Measurements from ENCODE around the gene SNED1. TPM values are rescaled to one million over a fixed set of nuclear protein-coding genes. Genes with fewer than 3 reads are reported as not detected.

The SNED1 gene
- total RNA-seq, 2 experiments from 2014 or later, result 2.8 to 13.6 TPM

DNA sequence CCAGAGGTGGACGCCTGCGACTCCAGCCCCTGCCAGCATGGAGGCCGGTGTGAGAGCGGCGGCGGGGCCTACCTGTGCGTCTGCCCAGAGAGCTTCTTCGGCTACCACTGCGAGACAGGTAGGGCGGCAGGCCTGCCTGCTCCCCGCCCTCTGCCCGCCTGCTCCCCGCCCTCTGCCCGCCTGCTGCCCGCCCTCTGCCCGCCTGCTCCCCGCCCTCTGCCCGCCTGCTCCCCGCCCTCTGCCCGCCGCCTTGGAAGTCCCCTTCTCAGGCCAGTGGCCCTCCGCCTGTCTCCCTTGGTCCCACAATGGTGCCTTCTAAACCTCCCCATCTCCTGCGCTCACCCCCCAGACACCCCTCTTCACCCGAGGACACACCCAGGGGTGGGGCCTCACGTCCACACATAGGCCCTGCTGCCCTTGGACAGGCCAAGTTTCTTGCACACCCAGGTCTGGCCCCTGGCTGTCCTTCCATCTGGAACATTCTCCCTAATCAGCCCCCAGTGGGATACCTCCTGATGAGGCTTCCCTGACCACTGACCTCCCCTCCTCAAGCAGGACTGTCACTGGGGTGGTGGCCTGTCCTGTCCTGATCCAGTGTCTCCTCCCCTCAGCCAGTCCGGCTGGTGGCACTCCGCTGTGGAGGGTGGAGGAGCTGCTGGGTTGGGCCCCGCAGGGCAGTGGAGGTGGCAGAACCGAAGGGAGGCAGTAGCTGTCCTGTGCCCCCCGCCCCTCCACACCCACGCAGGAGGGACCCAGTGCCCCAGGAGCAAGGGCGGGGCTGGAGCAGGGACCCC is 65.8 kb downstream of the SNED1 start:
- ChIA-PET CTCF (ENCODE audit: unreplicated experiment) (no interaction called here), POLR2A (no interaction called here)
- Histone ChIP-seq H3K4me2 (ENCODE audit: low read length) (no peak overlapping the region), H4K20me1 (ENCODE audit: insufficient read depth, low read length) (no peaks in the 10 kb centered on the region), H3K27ac (ENCODE audit: low read depth, low read length, poor library complexity, severe bottlenecking) (no peak overlapping the region), H2AFZ (ENCODE audit: low read length) (no peak overlapping the region), H3K79me2 (ENCODE audit: insufficient read depth, low read depth, low read length) (no peaks in the 10 kb centered on the region), H3K36me3 (ENCODE audit: insufficient read depth, low read length) (no peaks in the 10 kb centered on the region), H3K9me3 (ENCODE audit: low read length) (no peaks in the 10 kb centered on the region), H3K4me1 (ENCODE audit: insufficient read depth, low read length, poor library complexity, severe bottlenecking) (no peaks in the 10 kb centered on the region), H3K4me3 (ENCODE audit: low read depth, low read length, poor library complexity, severe bottlenecking) (no peak overlapping the region), H3K9me2 (ENCODE audit: insufficient read depth, low read length) (no peaks in the 10 kb centered on the region)
- intact Hi-C loops (cut with micrococcal nuclease; ENCODE audit: unreplicated experiment), result no loop called here
- no TSS peak for BruUV-seq (replicated peaks)
- TF ChIP-seq, protein P1, sequence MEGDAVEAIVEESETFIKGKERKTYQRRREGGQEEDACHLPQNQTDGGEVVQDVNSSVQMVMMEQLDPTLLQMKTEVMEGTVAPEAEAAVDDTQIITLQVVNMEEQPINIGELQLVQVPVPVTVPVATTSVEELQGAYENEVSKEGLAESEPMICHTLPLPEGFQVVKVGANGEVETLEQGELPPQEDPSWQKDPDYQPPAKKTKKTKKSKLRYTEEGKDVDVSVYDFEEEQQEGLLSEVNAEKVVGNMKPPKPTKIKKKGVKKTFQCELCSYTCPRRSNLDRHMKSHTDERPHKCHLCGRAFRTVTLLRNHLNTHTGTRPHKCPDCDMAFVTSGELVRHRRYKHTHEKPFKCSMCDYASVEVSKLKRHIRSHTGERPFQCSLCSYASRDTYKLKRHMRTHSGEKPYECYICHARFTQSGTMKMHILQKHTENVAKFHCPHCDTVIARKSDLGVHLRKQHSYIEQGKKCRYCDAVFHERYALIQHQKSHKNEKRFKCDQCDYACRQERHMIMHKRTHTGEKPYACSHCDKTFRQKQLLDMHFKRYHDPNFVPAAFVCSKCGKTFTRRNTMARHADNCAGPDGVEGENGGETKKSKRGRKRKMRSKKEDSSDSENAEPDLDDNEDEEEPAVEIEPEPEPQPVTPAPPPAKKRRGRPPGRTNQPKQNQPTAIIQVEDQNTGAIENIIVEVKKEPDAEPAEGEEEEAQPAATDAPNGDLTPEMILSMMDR (conservative IDR thresholded peaks at IDR 0.05; ENCODE audit: low read length), result no peak
- no peak for DNase-seq (ENCODE audit: low spot score)

DNA sequence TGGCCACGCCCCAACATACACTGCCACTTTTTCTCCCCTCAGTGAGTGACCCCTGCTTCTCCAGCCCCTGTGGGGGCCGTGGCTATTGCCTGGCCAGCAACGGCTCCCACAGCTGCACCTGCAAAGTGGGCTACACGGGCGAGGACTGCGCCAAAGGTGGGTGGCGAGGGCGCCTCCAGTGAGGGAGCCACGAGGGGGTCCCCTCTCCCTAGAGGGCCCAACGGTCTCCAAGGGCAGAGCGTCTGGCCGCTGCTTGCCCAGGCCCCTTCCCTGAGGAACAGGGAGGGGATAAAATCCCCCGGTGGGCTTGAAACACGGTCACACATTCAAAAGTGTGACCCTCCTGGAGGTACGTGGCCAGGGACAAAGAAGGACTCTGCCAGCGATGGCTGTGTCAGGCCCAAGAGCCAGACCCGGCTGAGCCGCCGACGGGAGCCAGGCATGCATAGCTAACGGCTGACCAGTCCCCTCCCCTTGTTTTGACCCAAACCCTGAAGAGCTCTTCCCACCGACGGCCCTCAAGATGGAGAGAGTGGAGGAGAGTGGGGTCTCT is 66.5 kb downstream of the SNED1 start:
- ChIA-PET POLR2A (no interaction called here), CTCF (ENCODE audit: unreplicated experiment) (interaction anchor here (0.6 kb wide), 1 partner anchor 1106 kb away, joined by 7 read pairs; no protein-coding TSS in a partner anchor)
- H3K9me2 ChIP-seq (ENCODE audit: insufficient read depth, low read length), result no peaks in the 10 kb centered on the region
- no peak overlapping the region for H3K4me3 ChIP-seq (ENCODE audit: low read depth, low read length, poor library complexity, severe bottlenecking)
- no peaks in the 10 kb centered on the region for H3K36me3 ChIP-seq (ENCODE audit: insufficient read depth, low read length)
- intact Hi-C loops (cut with micrococcal nuclease; ENCODE audit: unreplicated experiment), result no loop called here
- DNase-seq (ENCODE audit: low spot score), result no peak
- TF ChIP-seq, protein P1 (conservative IDR thresholded peaks at IDR 0.05; ENCODE audit: low read length), result no peak
- TF ChIP-seq EZH2phosphoT487 (IDR thresholded peaks at IDR 0.05; ENCODE audit: borderline replicate concordance, low read depth, low read length), result no peak
- H3K4me1 ChIP-seq (ENCODE audit: insufficient read depth, low read length, poor library complexity, severe bottlenecking), result no peaks in the 10 kb centered on the region
- H3K4me2 ChIP-seq (ENCODE audit: low read length), result no peak overlapping the region
- H3K9me3 ChIP-seq (ENCODE audit: low read length), result no peaks in the 10 kb centered on the region
- no peaks in the 10 kb centered on the region for H4K20me1 ChIP-seq (ENCODE audit: insufficient read depth, low read length)
- H3K79me2 ChIP-seq (ENCODE audit: insufficient read depth, low read depth, low read length), result no peaks in the 10 kb centered on the region
- no peak overlapping the region for H2AFZ ChIP-seq (ENCODE audit: low read length)
- no TSS peak for BruUV-seq (replicated peaks)
- no peak overlapping the region for H3K27ac ChIP-seq (ENCODE audit: low read depth, low read length, poor library complexity, severe bottlenecking)

DNA sequence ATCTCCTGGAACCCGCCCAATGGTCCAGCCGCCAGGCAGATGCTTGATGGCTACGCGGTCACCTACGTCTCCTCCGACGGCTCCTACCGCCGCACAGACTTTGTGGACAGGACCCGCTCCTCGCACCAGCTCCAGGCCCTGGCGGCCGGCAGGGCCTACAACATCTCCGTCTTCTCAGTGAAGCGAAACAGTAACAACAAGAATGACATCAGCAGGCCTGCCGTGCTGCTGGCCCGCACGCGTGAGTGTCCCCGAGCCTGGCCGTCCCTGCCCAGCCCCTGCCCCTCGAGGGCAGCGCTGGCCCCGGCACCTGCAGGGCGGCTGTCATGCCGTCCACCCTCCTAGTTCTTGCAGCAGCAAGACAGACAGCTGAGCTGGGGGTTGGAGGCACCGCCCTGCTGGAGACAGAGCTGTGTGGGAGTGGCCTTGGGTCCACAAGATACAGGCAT is 67.0 kb downstream of the SNED1 start:
- Histone ChIP-seq H4K20me1 (ENCODE audit: insufficient read depth, low read length) (no peaks in the 10 kb centered on the region), H3K4me2 (ENCODE audit: low read length) (no peak overlapping the region), H3K79me2 (ENCODE audit: insufficient read depth, low read depth, low read length) (no peaks in the 10 kb centered on the region), H2AFZ (ENCODE audit: low read length) (no peak overlapping the region), H3K9me2 (ENCODE audit: insufficient read depth, low read length) (no peaks in the 10 kb centered on the region), H3K27ac (ENCODE audit: low read depth, low read length, poor library complexity, severe bottlenecking) (no peak overlapping the region), H3K36me3 (ENCODE audit: insufficient read depth, low read length) (no peaks in the 10 kb centered on the region), H3K4me3 (ENCODE audit: low read depth, low read length, poor library complexity, severe bottlenecking) (no peak overlapping the region), H3K9me3 (ENCODE audit: low read length) (no peaks in the 10 kb centered on the region), H3K4me1 (ENCODE audit: insufficient read depth, low read length, poor library complexity, severe bottlenecking) (no peaks in the 10 kb centered on the region)
- BruUV-seq (replicated peaks), result no TSS peak
- intact Hi-C loops (cut with micrococcal nuclease; ENCODE audit: unreplicated experiment), result no loop called here
- POLR2A ChIA-PET, result no interaction called here
- TF ChIP-seq, protein P1 (conservative IDR thresholded peaks at IDR 0.05; ENCODE audit: low read length), result no peak
- no peak for TF ChIP-seq EZH2phosphoT487 (IDR thresholded peaks at IDR 0.05; ENCODE audit: borderline replicate concordance, low read depth, low read length)
- CTCF ChIA-PET (ENCODE audit: unreplicated experiment), result interaction anchor here (0.6 kb wide), 1 partner anchor 1107 kb away, joined by 7 read pairs; no protein-coding TSS in a partner anchor
- no peak for DNase-seq (ENCODE audit: low spot score)

All from OCI-LY7 (cell line).